ENCODE measurements around the gene ANTXRL.
"Not testable (repeated sequence)": the region's sequence is repeated elsewhere in the genome, so short reads cannot be mapped to it uniquely, and the experiment has no call there.

ANTXRL gene

GRCh38 chr10:46286991-46287693 lies at the start of gene ANTXRL:
TSS of gene ANTXRL (plus strand) at chr10:46286997. CDS start at chr10:46287263, 266 bp downstream.
- DNase-seq: no peak

- DNase-seq: no peak
Measured at GRCh38 chr10:46237815-46238510, 48.8 kb upstream of the ANTXRL start.

- no peak for DNase-seq
Measured at GRCh38 chr10:46239247-46239646, 47.5 kb upstream of the ANTXRL start.

- no peak for DNase-seq
Measured at GRCh38 chr10:46239993-46240683, 46.7 kb upstream of the ANTXRL start.

- DNase-seq: no peak
Measured at GRCh38 chr10:46240684-46241565, 45.9 kb upstream of the ANTXRL start.

GRCh38 chr10:46245381-46245900 lies 41.4 kb upstream of the ANTXRL start:
- no peak for DNase-seq

GRCh38 chr10:46246400-46247180 lies 40.2 kb upstream of the ANTXRL start:
- not testable (repeated sequence) for DNase-seq

- DNase-seq: no peak
Measured at GRCh38 chr10:46247181-46247475, 39.7 kb upstream of the ANTXRL start.

- no peak for DNase-seq
Measured at GRCh38 chr10:46247808-46248569, 38.8 kb upstream of the ANTXRL start.

- DNase-seq: no peak
Measured at GRCh38 chr10:46248651-46249146, 38.1 kb upstream of the ANTXRL start.

GRCh38 chr10:46249617-46250344 lies 37.0 kb upstream of the ANTXRL start:
- not testable (repeated sequence) for DNase-seq

GRCh38 chr10:46250481-46250880 lies 36.3 kb upstream of the ANTXRL start:
- DNase-seq: no peak

GRCh38 chr10:46250898-46251856 lies 35.6 kb upstream of the ANTXRL start:
- DNase-seq: no peak

- no peak for DNase-seq
Measured at GRCh38 chr10:46251857-46252847, 34.6 kb upstream of the ANTXRL start.

- DNase-seq: no peak
Measured at GRCh38 chr10:46253076-46254006, 33.5 kb upstream of the ANTXRL start.

- DNase-seq: no peak
Measured at GRCh38 chr10:46254007-46254383, 32.8 kb upstream of the ANTXRL start.

- DNase-seq: no peak
Measured at GRCh38 chr10:46254467-46254866, 32.3 kb upstream of the ANTXRL start.
